Parathyroid adenoma (tissue), 2 donors: ENCODE measurements around the gene KCNIP3.

ENCODE experiments used
- H2AFZ ChIP-seq: fragments of 300-600 bp; sonication (generic); one replicate; pipeline ENCODE4 v1.7.0; 2017; ENCODE audit warnings: antibody characterized with exemption, mild to moderate bottlenecking
- H3K27ac ChIP-seq: fragments of 300-600 bp; sonication (generic); one replicate; pipeline ENCODE4 v1.7.0; 2017
- H3K27me3 ChIP-seq: fragments of 300-600 bp; sonication (generic); one replicate; pipeline ENCODE4 v1.7.0; 2017; ENCODE audit warnings: low read length; ENCODE audit not compliant: control insufficient read depth, insufficient read depth
- H3K36me3 ChIP-seq: fragments of 300-600 bp; sonication (generic); one replicate; pipeline ENCODE4 v1.7.0; 2017; ENCODE audit warnings: low read length; ENCODE audit not compliant: control insufficient read depth, insufficient read depth
- H3K4me1 ChIP-seq: fragments of 300-600 bp; sonication (generic); one replicate; pipeline ENCODE4 v1.7.0; 2017; ENCODE audit warnings: control low read depth
- H3K4me2 ChIP-seq: fragments of 300-600 bp; sonication (generic); one replicate; pipeline ENCODE4 v1.7.0; 2017; ENCODE audit warnings: low read length
- H3K4me3 ChIP-seq: fragments of 300-600 bp; sonication (generic); one replicate; pipeline ENCODE4 v1.7.0; 2017; ENCODE audit warnings: low read depth, low read length
- H3K79me2 ChIP-seq: fragments of 300-600 bp; sonication (generic); one replicate; pipeline ENCODE4 v1.7.0; 2017; ENCODE audit warnings: control low read depth
- H3K9ac ChIP-seq: fragments of 300-600 bp; sonication (generic); one replicate; pipeline ENCODE4 v1.7.0; 2017; ENCODE audit warnings: mild to moderate bottlenecking
- H3K9me3 ChIP-seq: fragments of 300-600 bp; sonication (generic); one replicate; pipeline ENCODE4 v1.7.0; 2017; ENCODE audit warnings: low read length; ENCODE audit not compliant: control insufficient read depth
- CTCF ChIP-seq: fragments of 300-600 bp; sonication (generic); IDR thresholded peaks from one replicate; pipeline ENCODE4 v1.7.0; 2017; ENCODE audit warnings: antibody characterized with exemption, mild to moderate bottlenecking
- donor health status: primary hyperparathyroidism.

The KCNIP3 gene

GRCh38 chr2:95374029-95374428 is 76.9 kb downstream of the KCNIP3 start:
- Histone ChIP-seq H3K4me1 (no peaks in the 10 kb centered on the region), H3K9ac (no peak overlapping the region), H3K36me3 (no peaks in the 10 kb centered on the region), H3K79me2 (peaks cover 24% of the 10 kb centered on the region), H2AFZ (no peak overlapping the region), H3K4me3 (no peak overlapping the region), H3K27ac (no peak overlapping the region), H3K4me2 (no peak overlapping the region), H3K27me3 (no peaks in the 10 kb centered on the region), H3K9me3 (no peaks in the 10 kb centered on the region)
- TF ChIP-seq CTCF = no peak

GRCh38 chr2:95374451-95374920 is 77.3 kb downstream of the KCNIP3 start:
- Histone ChIP-seq H3K9ac (no peak overlapping the region), H3K36me3 (no peaks in the 10 kb centered on the region), H3K4me3 (no peak overlapping the region), H3K9me3 (no peaks in the 10 kb centered on the region), H3K27ac (no peak overlapping the region), H3K4me2 (no peak overlapping the region), H3K27me3 (no peaks in the 10 kb centered on the region), H3K79me2 (peaks cover 24% of the 10 kb centered on the region), H3K4me1 (no peaks in the 10 kb centered on the region), H2AFZ (no peak overlapping the region)
- no peak for TF ChIP-seq CTCF

GRCh38 chr2:95374921-95375471 is 77.8 kb downstream of the KCNIP3 start:
- no peak overlapping the region for H3K4me3 ChIP-seq
- H3K27ac ChIP-seq = no peak overlapping the region
- H3K4me1 ChIP-seq = no peaks in the 10 kb centered on the region
- no peak for TF ChIP-seq CTCF
- H3K36me3 ChIP-seq = no peaks in the 10 kb centered on the region
- H3K4me2 ChIP-seq = no peak overlapping the region
- H3K9me3 ChIP-seq = no peaks in the 10 kb centered on the region
- peaks cover 24% of the 10 kb centered on the region for H3K79me2 ChIP-seq
- H2AFZ ChIP-seq = no peak overlapping the region
- H3K9ac ChIP-seq = no peak overlapping the region
- H3K27me3 ChIP-seq = no peaks in the 10 kb centered on the region

- Histone ChIP-seq H3K79me2 (peaks cover 24% of the 10 kb centered on the region), H2AFZ (no peak overlapping the region), H3K27me3 (no peaks in the 10 kb centered on the region), H3K36me3 (no peaks in the 10 kb centered on the region), H3K9me3 (no peaks in the 10 kb centered on the region), H3K27ac (no peak overlapping the region), H3K4me2 (no peak overlapping the region), H3K4me1 (no peaks in the 10 kb centered on the region), H3K4me3 (no peak overlapping the region), H3K9ac (no peak overlapping the region)
- TF ChIP-seq CTCF = no peak
Observed at GRCh38 chr2:95375532-95376150, 78.5 kb downstream of the KCNIP3 start.
